ENCODE measurements around the gene UNC5CL. TPM values are rescaled to one million over a fixed set of nuclear protein-coding genes. Genes with fewer than 3 reads are reported as not detected.

Gene UNC5CL
- total RNA-seq, 1 experiment from 2014 or later = 2.2 TPM

GRCh38 chr6:40997234-40997957, 41.6 kb downstream of the UNC5CL start:
- H2AFZ ChIP-seq (ENCODE audit: low read depth, low read length, poor library complexity, severe bottlenecking) = peak overlapping the region; percentile 24
- H3K9me2 ChIP-seq (ENCODE audit: insufficient read depth) = no peaks in the 10 kb centered on the region
- POLR2A ChIA-PET = no interaction called here
- H3K4me3 ChIP-seq (replicated peaks in 1 of 2; ENCODE audit: low read depth in 1 of 2, low read length in 2 of 2) = peak overlapping the region in 1 of 2 experiments; percentile 38; a peak in 2 of 4 replicates
- RAD21 ChIA-PET (ENCODE audit: low non-redundant PET in 1 of 2, low total read pairs in 2 of 2, uncharacterized antibody in 2 of 2, unreplicated experiment in 2 of 2) = no interaction called here
- no peaks in the 10 kb centered on the region for H3K36me3 ChIP-seq (ENCODE audit: control insufficient read depth in 1 of 2, insufficient read depth in 2 of 2, low read length in 2 of 2)
- H3K4me1 ChIP-seq (ENCODE audit: control insufficient read depth in 1 of 2, insufficient read depth in 2 of 2, low read length in 2 of 2) = peaks cover 30 to 47% of the 10 kb centered on the region in 2 experiments
- CTCF ChIA-PET = interaction anchor here (0.7 to 2.1 kb wide), 5 partner anchors 14 to 1265 kb away, joined by 3 to 12 read pairs (median 3); no protein-coding TSS in a partner anchor
- no TSS peak for BruUV-seq (replicated peaks)
- peak overlapping the region; percentile 80 for H3K4me2 ChIP-seq (ENCODE audit: low read length)
- peak overlapping the region; percentile 79 for H3K27ac ChIP-seq (ENCODE audit: low read depth, low read length)
- intact Hi-C loops (cut with micrococcal nuclease) = no loop called here
- no peaks in the 10 kb centered on the region for H3K79me2 ChIP-seq (ENCODE audit: insufficient read depth, low read length)
- no peaks in the 10 kb centered on the region for H3K9me3 ChIP-seq (ENCODE audit: control insufficient read depth in 1 of 2, insufficient read depth in 1 of 2, low read depth in 1 of 2, low read length in 2 of 2)
- ATAC-seq (peak; percentile 84), DNase-seq (ENCODE audit: low read depth, low spot score) (peak; percentile 82)
- H4K20me1 ChIP-seq (ENCODE audit: insufficient read depth) = no peaks in the 10 kb centered on the region
- H3K9ac ChIP-seq (ENCODE audit: low read length) = peak overlapping the region; percentile 47
- H3K27me3 ChIP-seq (ENCODE audit: insufficient read depth, low read length) = no peaks in the 10 kb centered on the region
- TF ChIP-seq MAX (IDR thresholded peaks at IDR 0.05) = no peak
- peak; percentile 38; the same call in 1 of the 2 replicates for TF ChIP-seq CBX3 (IDR thresholded peaks at IDR 0.05; ENCODE audit: low read depth)
- TF ChIP-seq ZFX (IDR thresholded peaks at IDR 0.05) = no peak
- TF ChIP-seq FOSL1 (IDR thresholded peaks at IDR 0.05; ENCODE audit: low read depth) = peak; percentile 87
- no peak for TF ChIP-seq ZNF274 (IDR thresholded peaks at IDR 0.05; ENCODE audit: low read depth, low read length)
- no peak for TF ChIP-seq EZH2phosphoT487 (IDR thresholded peaks at IDR 0.05; ENCODE audit: borderline replicate concordance)
- TF ChIP-seq JUND (IDR thresholded peaks at IDR 0.05) = peak; percentile 90
- no peak for TF ChIP-seq EZH2 (IDR thresholded peaks at IDR 0.05)
- TF ChIP-seq REST (IDR thresholded peaks at IDR 0.05; ENCODE audit: low read depth) = no peak
- peak; percentile 9 for TF ChIP-seq YY1 (IDR thresholded peaks at IDR 0.05; ENCODE audit: extremely low read depth, insufficient replicate concordance, low read depth, low read length)
- peak; percentile 81 for TF ChIP-seq TCF7L2 (IDR thresholded peaks at IDR 0.05; ENCODE audit: borderline replicate concordance, extremely low read depth, insufficient read depth, insufficient read length)
- TF ChIP-seq RAD21 (IDR thresholded peaks at IDR 0.05; ENCODE audit: low read depth) = peak; percentile 14; the same call in 1 of the 2 replicates
- peak; percentile 69 for TF ChIP-seq SP1 (IDR thresholded peaks at IDR 0.05; ENCODE audit: low read depth)
- TF ChIP-seq EGR1 (IDR thresholded peaks at IDR 0.05; ENCODE audit: low read depth) = no peak
- TF ChIP-seq ZBTB33 (IDR thresholded peaks at IDR 0.05; ENCODE audit: extremely low read depth, insufficient replicate concordance, low read length) = no peak
- no peak for TF ChIP-seq POLR2AphosphoS5 (IDR thresholded peaks at IDR 0.05; ENCODE audit: low read depth, low read length)
- no peak for TF ChIP-seq ATF3 (IDR thresholded peaks at IDR 0.05)
- TF ChIP-seq CEBPB (IDR thresholded peaks at IDR 0.05; ENCODE audit: low read depth) = peak; percentile 22; the same call in 1 of the 2 replicates
- TF ChIP-seq POLR2A (IDR thresholded peaks at IDR 0.05; ENCODE audit: borderline replicate concordance, extremely low read depth, insufficient read depth, insufficient read length) = no peak
- no peak for TF ChIP-seq ELF1 (IDR thresholded peaks at IDR 0.05; ENCODE audit: borderline replicate concordance, low read depth)
